DOHH2 (cell line): Measurements from ENCODE around the gene DNAJC11.

ENCODE experiments used
- H3F3A ChIP-seq: fragments of 200-600 bp; sonication (generic), shearing (Covaris generic); 2 replicates; pipeline ENCODE4 v1.6.0; 2016; ENCODE audit warnings: antibody characterized with exemption, mild to moderate bottlenecking; ENCODE audit not compliant: control insufficient read depth, insufficient read depth
- H3K27ac ChIP-seq: fragments of 200-600 bp; sonication (generic); 2 replicates; pipeline ENCODE4 v1.5.1; 2014; ENCODE audit warnings: low read depth, mild to moderate bottlenecking, low read length, moderate library complexity
- H3K27me3 ChIP-seq: fragments of 200-600 bp; sonication (generic); 2 replicates; pipeline ENCODE4 v1.6.1; 2014; ENCODE audit warnings: mild to moderate bottlenecking, low read length, mixed read lengths; ENCODE audit not compliant: control insufficient read depth
- H3K36me3 ChIP-seq: fragments of 200-600 bp; sonication (generic); 2 replicates; pipeline ENCODE4 v1.6.1; 2014; ENCODE audit warnings: mild to moderate bottlenecking, low read length, moderate library complexity, mixed read lengths; ENCODE audit not compliant: control insufficient read depth
- H3K4me1 ChIP-seq: fragments of 200-600 bp; sonication (generic); 2 replicates; pipeline ENCODE4 v1.6.1; 2014; ENCODE audit warnings: mild to moderate bottlenecking, low read length, mixed read lengths; ENCODE audit not compliant: control insufficient read depth
- H3K4me2 ChIP-seq: fragments of 200-600 bp; sonication (generic); 2 replicates; pipeline ENCODE4 v1.6.0; 2014; ENCODE audit warnings: mild to moderate bottlenecking, low read length, moderate library complexity
- H3K4me3 ChIP-seq: fragments of 200-600 bp; sonication (generic); 2 replicates; pipeline ENCODE4 v1.5.1; 2014; ENCODE audit warnings: mild to moderate bottlenecking, low read length, mixed read lengths
- H3K79me2 ChIP-seq: fragments of 200-600 bp; sonication (generic); 2 replicates; pipeline ENCODE4 v1.6.1; 2014; ENCODE audit warnings: mild to moderate bottlenecking, low read length, mixed read lengths; ENCODE audit not compliant: control insufficient read depth
- H3K9me2 ChIP-seq: fragments of 200-600 bp; sonication (generic); replicated peaks from 2 replicates; pipeline ENCODE4 v1.6.1; 2014; ENCODE audit warnings: mild to moderate bottlenecking, low read length, mixed read lengths; ENCODE audit not compliant: control insufficient read depth
- H3K9me3 ChIP-seq: fragments of 200-600 bp; sonication (generic); 2 replicates; pipeline ENCODE4 v1.6.1; 2014; ENCODE audit warnings: antibody characterized with exemption, low read length, mixed read lengths; ENCODE audit not compliant: control insufficient read depth, insufficient read depth
- H4K20me1 ChIP-seq: fragments of 200-600 bp; sonication (generic); 2 replicates; pipeline ENCODE4 v1.6.0; 2014; ENCODE audit warnings: low read depth, mild to moderate bottlenecking, antibody characterized with exemption, low read length, moderate library complexity; ENCODE audit not compliant: control insufficient read depth, insufficient read depth
- CTCF ChIP-seq: fragments of 200-600 bp; sonication (generic); IDR thresholded peaks from one replicate; pipeline ENCODE4 v1.5.1; 2014; ENCODE audit warnings: antibody characterized with exemption, mild to moderate bottlenecking, low read depth, low read length; ENCODE audit not compliant: poor library complexity, severe bottlenecking
- EZH2phosphoT487 ChIP-seq: fragments of 200-600 bp; sonication (generic); IDR thresholded peaks from 2 replicates; pipeline ENCODE4 v1.6.1; 2017; ENCODE audit warnings: borderline replicate concordance, mild to moderate bottlenecking, antibody characterized with exemption, low read length, moderate library complexity, mixed read lengths

Gene DNAJC11

DNA sequence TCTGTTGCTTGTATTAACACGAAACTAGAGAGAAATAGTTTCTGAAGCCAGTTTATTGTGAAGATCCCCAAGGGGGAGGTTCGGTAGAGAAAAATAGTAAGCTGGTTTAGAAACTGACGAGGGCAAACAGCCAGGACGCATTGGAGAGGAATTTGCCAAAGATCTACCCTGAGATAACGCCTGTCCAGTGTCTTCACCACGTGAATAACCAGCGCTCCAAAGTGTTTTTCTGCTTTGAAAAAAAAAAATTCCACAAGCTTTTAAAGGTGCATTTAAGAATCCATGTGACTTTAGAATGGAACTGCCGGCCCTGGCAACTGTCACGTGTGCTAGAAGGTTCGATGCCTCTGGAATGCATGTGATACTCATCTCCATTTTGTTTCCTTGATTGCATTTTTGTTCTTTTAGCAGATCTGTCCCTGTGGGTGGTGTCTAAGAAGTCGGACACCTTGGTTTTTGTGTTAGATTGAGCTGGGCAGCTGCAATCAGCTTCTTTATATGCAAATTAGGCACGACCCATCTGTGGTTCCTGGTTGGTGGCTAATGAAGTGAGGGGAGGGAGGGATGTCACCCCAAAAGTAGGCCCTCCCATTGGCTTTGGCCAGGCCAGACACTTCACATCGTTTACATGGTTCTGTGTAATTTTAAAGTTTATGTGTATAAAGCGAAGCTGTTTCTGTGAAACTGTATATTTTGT is 78.2 kb downstream of the DNAJC11 start:
- TF ChIP-seq EZH2phosphoT487 (no peak), CTCF (no peak)
- H3K79me2 ChIP-seq = peaks cover 53% of the 10 kb centered on the region
- H3K4me1 ChIP-seq = peaks cover 52% of the 10 kb centered on the region
- peaks cover 25% of the 10 kb centered on the region for H3F3A ChIP-seq
- H4K20me1 ChIP-seq = peaks cover 13% of the 10 kb centered on the region
- peak overlapping the region; percentile 26 for H3K4me2 ChIP-seq
- 0 out of 2 replicates have a peak overlapping the region, but pooled peaks have one; percentile 1 for H3K27ac ChIP-seq
- peaks cover 69% of the 10 kb centered on the region for H3K36me3 ChIP-seq
- 0 out of 2 replicates have a peak overlapping the region, but pooled peaks have one; percentile 6 for H3K4me3 ChIP-seq
- H3K9me3 ChIP-seq = no peaks in the 10 kb centered on the region
- H3K27me3 ChIP-seq = no peaks in the 10 kb centered on the region
- no peaks in the 10 kb centered on the region for H3K9me2 ChIP-seq

DNA sequence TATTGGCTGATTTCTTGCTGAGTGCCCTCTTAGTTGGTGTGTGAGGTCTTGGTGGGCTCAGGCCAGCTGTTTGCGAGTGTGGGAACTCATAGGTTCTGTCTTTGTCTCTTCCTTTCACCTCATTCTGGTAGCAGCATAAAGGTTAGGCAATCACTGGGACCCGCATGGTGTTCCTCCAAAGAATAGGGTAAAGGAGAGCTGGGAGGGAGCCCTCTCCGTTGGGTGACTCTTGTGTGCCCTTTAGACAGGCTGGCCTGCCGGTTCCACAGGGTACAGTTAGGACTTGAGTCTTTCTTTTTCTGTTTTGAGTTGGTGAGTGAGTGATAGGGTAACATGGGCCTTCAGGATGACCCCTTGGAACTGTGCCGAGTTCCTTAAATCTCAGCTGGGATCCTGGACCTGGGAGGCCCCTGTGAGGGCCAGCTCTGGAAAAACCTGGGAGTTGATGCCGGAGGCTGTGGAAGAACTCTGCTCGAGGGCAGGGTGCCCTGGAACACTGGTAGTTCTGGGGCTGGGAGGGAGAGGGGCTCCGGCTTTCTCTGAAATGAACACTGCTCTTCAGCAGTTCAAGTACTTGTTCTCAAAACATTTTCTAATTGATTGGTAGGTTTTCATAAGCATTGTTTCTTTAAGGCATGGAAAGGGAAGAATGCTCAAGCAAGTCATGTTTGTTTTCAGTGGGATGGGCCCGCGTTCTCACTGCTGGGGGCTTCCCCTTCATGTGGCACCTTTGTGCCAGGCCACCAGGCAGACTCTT is 79.0 kb downstream of the DNAJC11 start:
- H3K9me3 ChIP-seq = no peaks in the 10 kb centered on the region
- no peaks in the 10 kb centered on the region for H3K27me3 ChIP-seq
- H3K4me2 ChIP-seq = no peak overlapping the region
- H3K4me3 ChIP-seq = no peak overlapping the region
- H3K9me2 ChIP-seq = no peaks in the 10 kb centered on the region
- H3F3A ChIP-seq = peaks cover 25% of the 10 kb centered on the region
- H3K4me1 ChIP-seq = peaks cover 44% of the 10 kb centered on the region
- no peak overlapping the region for H3K27ac ChIP-seq
- H3K36me3 ChIP-seq = peaks cover 63% of the 10 kb centered on the region
- H4K20me1 ChIP-seq = peaks cover 8% of the 10 kb centered on the region; the same call in 1 of the 2 replicates
- TF ChIP-seq CTCF (no peak), EZH2phosphoT487 (no peak)
- H3K79me2 ChIP-seq = peaks cover 47% of the 10 kb centered on the region

DNA sequence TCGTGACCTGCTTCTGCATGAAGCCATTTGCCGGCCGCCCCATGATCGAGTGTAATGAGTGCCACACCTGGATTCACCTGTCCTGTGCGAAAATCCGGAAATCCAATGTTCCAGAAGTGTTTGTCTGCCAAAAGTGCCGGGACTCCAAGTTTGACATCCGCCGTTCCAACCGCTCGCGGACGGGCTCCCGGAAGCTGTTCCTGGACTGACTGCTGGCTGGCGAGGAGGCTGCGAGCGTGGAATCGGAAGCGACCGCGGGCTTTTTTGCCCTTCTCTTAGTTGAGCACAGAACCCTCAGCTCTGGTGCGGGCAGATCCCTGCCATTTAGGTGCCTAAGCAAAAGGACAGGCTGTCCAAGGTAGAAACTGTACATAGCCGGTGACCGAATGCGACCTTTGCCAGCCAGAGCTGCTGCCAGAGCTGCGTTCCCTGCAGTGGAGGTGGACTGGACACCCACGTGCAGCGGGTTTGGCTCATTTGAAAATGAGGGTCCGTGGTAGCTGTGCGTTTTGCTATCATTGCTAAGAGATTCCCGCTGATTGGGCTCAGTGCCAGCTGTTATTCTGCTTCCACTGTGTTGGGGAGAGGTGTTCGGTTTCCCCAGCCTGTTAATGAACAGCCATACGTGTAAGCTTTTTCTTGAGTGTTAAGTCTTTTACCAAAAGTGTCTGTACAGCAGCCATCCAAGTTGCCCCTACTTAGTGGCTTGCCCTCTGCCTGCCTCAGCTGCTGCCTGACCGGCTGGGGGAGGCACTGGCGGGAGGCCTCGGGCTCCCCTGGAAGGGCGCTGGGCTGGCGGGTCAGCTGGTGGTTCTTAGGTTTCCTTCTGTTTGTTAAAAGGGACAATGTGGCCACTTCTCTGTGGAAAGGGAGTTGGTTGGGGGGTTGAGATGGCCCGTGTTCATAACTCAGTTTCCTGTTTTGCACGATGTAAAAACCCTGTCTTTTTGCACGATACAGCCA is 79.9 kb downstream of the DNAJC11 start:
- Histone ChIP-seq H3F3A (peaks cover 22% of the 10 kb centered on the region), H3K9me3 (no peaks in the 10 kb centered on the region), H3K4me3 (no peak overlapping the region), H3K36me3 (peaks cover 67% of the 10 kb centered on the region), H3K27ac (no peak overlapping the region), H3K79me2 (peaks cover 47% of the 10 kb centered on the region), H3K4me2 (no peak overlapping the region), H3K27me3 (no peaks in the 10 kb centered on the region), H3K4me1 (peaks cover 36% of the 10 kb centered on the region), H4K20me1 (peaks cover 10% of the 10 kb centered on the region; the same call in 1 of the 2 replicates), H3K9me2 (no peaks in the 10 kb centered on the region)
- TF ChIP-seq CTCF (no peak), EZH2phosphoT487 (no peak)
